ENCODE measurements around the gene ST3GAL2. TPM values are rescaled to one million over a fixed set of nuclear protein-coding genes. Genes with fewer than 3 reads are reported as not detected.
"Not testable (repeated sequence)": the region's sequence is repeated elsewhere in the genome, so short reads cannot be mapped to it uniquely, and the experiment has no call there.

Gene ST3GAL2
- total RNA-seq, 3 donors from 2014 or later = 7.8 to 13.4 (median 11.5) TPM

DNA sequence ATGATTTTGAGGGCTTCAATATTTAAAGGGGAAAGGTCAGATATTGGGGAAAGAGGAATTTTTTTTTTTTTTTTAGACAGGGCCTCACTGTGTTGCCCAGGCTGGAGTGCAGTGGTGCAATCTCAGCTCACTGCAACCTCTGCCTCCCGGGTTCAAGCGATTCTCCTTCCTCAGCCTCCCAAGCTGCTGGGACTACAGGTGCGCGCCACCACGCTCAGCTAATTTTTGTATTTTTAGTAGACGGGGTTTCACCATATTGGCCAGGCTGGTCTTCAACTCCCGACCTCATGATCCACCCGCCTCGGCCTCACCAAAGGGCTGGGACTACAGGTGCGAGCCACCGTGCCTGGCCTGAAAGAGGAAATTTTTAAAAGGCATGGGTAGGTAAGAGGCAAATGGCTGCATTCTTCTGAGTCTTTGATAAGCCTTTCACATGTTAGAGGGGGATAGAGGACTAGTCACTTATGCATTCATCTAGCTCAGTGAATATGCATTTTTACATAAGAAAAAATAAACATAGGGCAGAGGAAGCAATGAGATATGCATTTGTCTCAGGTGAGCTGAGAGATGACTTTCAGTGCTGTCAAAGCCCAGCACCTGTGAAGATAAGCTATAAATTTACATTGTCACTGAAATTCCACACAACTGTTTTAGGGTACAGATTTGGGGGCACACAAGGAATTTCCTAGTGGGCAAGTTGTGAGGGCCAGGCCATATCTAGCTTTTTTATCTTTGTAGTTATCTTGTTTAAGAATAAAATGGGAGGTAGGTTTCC lies 14.4 kb upstream of the ST3GAL2 start:
- Histone ChIP-seq H3K36me3 (no peaks in the 10 kb centered on the region), H3K9me3 (no peaks in the 10 kb centered on the region), H3K27me3 (no peaks in the 10 kb centered on the region), H3K27ac (no peak overlapping the region), H3K4me1 (no peaks in the 10 kb centered on the region), H3K4me3 (peak overlapping the region; percentile 81 to 95 (median 93))
- TF ChIP-seq, protein P1, sequence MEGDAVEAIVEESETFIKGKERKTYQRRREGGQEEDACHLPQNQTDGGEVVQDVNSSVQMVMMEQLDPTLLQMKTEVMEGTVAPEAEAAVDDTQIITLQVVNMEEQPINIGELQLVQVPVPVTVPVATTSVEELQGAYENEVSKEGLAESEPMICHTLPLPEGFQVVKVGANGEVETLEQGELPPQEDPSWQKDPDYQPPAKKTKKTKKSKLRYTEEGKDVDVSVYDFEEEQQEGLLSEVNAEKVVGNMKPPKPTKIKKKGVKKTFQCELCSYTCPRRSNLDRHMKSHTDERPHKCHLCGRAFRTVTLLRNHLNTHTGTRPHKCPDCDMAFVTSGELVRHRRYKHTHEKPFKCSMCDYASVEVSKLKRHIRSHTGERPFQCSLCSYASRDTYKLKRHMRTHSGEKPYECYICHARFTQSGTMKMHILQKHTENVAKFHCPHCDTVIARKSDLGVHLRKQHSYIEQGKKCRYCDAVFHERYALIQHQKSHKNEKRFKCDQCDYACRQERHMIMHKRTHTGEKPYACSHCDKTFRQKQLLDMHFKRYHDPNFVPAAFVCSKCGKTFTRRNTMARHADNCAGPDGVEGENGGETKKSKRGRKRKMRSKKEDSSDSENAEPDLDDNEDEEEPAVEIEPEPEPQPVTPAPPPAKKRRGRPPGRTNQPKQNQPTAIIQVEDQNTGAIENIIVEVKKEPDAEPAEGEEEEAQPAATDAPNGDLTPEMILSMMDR (IDR thresholded peaks at IDR 0.05) = no peak
- TF ChIP-seq POLR2AphosphoS5 (IDR thresholded peaks at IDR 0.05) (no peak), POLR2A (IDR thresholded peaks at IDR 0.05) (no peak)
- DNase-seq (ENCODE audit: low spot score in 2 of 2) = no peak
- intact Hi-C loops (cut with DNase I; ENCODE audit: low total_unique reads) = no loop called here

DNA sequence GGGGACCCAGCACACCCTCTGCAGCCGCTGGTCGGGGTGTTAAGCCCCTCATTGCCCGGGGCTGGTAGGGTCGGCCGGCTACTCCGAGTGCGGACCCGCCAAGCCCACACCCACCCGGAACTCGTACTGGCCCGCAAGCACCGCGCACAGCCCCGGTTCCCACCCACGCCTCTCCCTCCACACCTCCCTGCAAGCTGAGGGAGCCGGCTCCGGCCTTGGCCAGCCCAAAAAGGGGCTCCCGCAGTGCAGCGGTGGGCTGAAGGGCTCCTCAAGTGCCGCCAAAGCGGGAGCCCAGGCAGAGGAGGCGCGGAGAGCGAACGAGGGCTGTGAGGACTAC lies 12.1 kb upstream of the ST3GAL2 start:
- intact Hi-C loops (cut with DNase I; ENCODE audit: low total_unique reads); H3K4me1 ChIP-seq; H3K9me3 ChIP-seq; H3K36me3 ChIP-seq; H3K27ac ChIP-seq; DNase-seq (ENCODE audit: low spot score in 2 of 2); H3K27me3 ChIP-seq: not testable (repeated sequence)
- peak overlapping the region in 2 of 3 donors; percentile 47 to 51 for H3K4me3 ChIP-seq

DNA sequence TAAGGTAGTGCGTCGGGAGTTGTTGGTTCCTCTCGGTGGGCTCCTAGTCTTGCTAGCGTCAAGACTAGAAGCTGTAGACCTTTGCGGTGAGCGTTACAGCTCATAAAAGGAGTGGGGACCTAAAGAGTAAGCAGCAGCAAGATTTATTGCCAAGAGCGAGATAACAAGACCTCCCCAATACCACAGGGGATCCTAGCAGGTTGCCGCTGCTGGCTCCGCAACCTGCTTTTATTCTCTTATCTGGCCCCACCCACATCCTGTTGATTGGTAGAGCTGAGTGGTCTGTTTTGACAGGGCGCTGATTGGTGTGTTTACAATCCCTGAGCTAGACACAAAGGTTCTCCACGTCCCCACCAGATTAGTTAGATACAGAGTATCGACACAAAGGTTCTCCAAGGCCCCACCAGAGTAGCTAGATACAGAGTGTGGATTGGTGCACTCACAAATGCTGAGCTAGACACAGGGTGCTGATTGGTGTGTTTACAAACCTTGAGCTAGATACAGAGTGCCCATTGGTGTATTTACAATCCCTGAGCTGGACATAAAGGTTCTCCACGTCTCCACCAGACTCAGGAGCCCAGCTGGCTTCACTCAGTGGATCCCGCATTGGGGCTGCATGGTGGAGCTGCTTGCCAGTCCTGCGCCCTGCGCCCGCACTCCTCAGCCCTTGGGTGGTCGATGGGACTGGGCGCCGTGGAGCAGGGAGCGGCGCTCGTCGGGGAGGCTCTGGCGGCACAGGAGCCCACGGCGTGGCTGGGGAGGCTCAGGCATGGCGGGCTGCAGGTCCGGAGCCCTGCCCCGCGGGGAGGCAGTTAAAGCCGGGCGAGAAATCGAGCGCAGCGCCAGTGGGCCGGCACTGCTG lies 11.5 kb upstream of the ST3GAL2 start:
- intact Hi-C loops (cut with DNase I; ENCODE audit: low total_unique reads); DNase-seq (ENCODE audit: low spot score in 2 of 2); H3K36me3 ChIP-seq; H3K4me1 ChIP-seq; H3K27ac ChIP-seq; H3K27me3 ChIP-seq; H3K9me3 ChIP-seq: not testable (repeated sequence)
- peak overlapping the region in 2 of 3 donors; percentile 47 to 51 for H3K4me3 ChIP-seq

DNA sequence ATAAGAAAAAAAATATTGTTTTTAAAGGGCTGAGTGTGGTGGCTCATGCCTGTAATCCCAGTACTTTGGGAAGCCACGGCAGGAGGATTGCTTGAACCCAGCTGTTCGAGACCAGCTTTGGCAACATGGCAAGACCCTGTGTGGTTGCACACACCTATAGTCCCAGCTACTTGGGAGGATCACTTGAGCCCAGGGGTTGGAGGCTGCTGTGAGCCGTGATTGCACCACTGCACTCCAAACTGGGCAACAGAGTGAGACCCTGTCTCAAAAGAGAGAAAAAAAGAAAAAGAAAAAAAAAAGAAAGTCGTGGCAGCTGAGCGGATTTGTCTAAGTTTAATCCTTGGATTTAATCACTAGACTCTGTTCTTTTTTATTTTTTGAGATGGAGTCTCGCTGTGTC lies 9.2 kb upstream of the ST3GAL2 start:
- no peak overlapping the region for H3K4me3 ChIP-seq
- H3K27ac ChIP-seq = no peak overlapping the region
- intact Hi-C loops (cut with DNase I; ENCODE audit: low total_unique reads) = loop anchor here (10.0 kb wide), 1 partner anchor 343 kb away; no protein-coding TSS in a partner anchor
- no peaks in the 10 kb centered on the region for H3K9me3 ChIP-seq
- H3K4me1 ChIP-seq = no peaks in the 10 kb centered on the region
- TF ChIP-seq POLR2AphosphoS5 (IDR thresholded peaks at IDR 0.05) (no peak), POLR2A (IDR thresholded peaks at IDR 0.05) (no peak)
- TF ChIP-seq, protein P1 (IDR thresholded peaks at IDR 0.05) = no peak
- no peak for DNase-seq (ENCODE audit: low spot score in 2 of 2)
- no peaks in the 10 kb centered on the region for H3K36me3 ChIP-seq
- no peaks in the 10 kb centered on the region for H3K27me3 ChIP-seq

DNA sequence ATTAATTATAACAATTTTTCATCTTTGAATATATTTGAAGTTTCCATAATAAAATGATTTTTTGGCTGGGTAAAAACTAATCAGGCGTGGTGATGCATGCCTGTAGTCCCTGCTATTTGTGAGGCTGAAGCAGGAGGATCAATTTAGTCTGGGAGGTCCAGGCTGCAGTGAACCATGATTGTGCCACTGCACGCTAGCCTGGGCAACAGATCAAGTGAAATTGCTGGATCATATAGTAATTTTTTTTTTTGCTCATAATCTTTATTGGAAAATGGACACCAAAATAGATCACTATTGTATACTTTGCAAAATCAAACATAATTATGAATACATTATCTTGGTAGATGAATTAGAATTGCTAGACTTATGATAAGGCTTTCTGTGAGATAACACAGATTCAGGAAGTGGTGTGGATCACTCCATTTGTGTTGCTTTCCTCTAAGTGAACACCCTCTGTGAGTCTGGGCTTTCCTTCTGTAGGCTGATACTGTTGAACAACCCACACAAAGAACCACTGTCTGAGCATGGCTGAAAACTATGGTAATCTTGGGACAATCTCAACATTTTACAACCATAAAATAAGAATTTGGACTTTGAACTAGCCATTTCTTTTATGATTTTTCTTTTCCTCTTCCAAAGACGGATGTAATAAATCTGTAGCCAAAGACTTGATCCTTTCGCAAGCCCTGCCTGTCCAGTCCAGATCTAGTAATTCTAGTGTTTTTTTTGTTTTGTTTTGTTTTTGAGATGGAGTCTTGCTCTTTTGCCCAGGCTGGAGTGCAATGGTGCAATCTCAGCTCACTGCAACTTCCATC lies 5.6 kb upstream of the ST3GAL2 start:
- intact Hi-C loops (cut with DNase I; ENCODE audit: low total_unique reads) = loop anchor here (10.0 kb wide), 1 partner anchor 340 kb away; no protein-coding TSS in a partner anchor
- H3K9me3 ChIP-seq = no peaks in the 10 kb centered on the region
- no peaks in the 10 kb centered on the region for H3K27me3 ChIP-seq
- H3K4me1 ChIP-seq = no peaks in the 10 kb centered on the region
- no peak for DNase-seq (ENCODE audit: low spot score in 2 of 2)
- TF ChIP-seq POLR2A (IDR thresholded peaks at IDR 0.05) = no peak
- TF ChIP-seq, protein P1 (IDR thresholded peaks at IDR 0.05) = no peak
- TF ChIP-seq POLR2AphosphoS5 (IDR thresholded peaks at IDR 0.05) = no peak
- H3K4me3 ChIP-seq = no peak overlapping the region
- no peaks in the 10 kb centered on the region for H3K36me3 ChIP-seq
- H3K27ac ChIP-seq = peak overlapping the region in 1 of 2 donors; percentile 43
